Jurkat, Clone E6-1 (cell line): ENCODE measurements around the gene BAK1. TPM values are rescaled to one million over a fixed set of nuclear protein-coding genes. Genes with fewer than 3 reads are reported as not detected.

Experiments
- DNase-seq: peaks from one replicate; pipeline ENCODE4 v3.0.0-alpha.2; 2011; ENCODE audit warnings: low read depth, low spot score
- H3K4me3 ChIP-seq: 2 replicates; pipeline ENCODE4 v1.5.1; 2011; ENCODE audit warnings: mild to moderate bottlenecking, low read length, control low read depth, moderate library complexity
- polyA plus RNA-seq: library from polyadenylated mRNA; unstranded; fragments of >200 nt; gene quantifications from one replicate; pipeline ENCODE4 v1.2.1, GENCODE V29; 2012; ENCODE audit warnings: missing spikeins; ENCODE audit not compliant: insufficient read length, insufficient read depth

BAK1 gene
- polyA plus RNA-seq: 32.0 TPM

DNA sequence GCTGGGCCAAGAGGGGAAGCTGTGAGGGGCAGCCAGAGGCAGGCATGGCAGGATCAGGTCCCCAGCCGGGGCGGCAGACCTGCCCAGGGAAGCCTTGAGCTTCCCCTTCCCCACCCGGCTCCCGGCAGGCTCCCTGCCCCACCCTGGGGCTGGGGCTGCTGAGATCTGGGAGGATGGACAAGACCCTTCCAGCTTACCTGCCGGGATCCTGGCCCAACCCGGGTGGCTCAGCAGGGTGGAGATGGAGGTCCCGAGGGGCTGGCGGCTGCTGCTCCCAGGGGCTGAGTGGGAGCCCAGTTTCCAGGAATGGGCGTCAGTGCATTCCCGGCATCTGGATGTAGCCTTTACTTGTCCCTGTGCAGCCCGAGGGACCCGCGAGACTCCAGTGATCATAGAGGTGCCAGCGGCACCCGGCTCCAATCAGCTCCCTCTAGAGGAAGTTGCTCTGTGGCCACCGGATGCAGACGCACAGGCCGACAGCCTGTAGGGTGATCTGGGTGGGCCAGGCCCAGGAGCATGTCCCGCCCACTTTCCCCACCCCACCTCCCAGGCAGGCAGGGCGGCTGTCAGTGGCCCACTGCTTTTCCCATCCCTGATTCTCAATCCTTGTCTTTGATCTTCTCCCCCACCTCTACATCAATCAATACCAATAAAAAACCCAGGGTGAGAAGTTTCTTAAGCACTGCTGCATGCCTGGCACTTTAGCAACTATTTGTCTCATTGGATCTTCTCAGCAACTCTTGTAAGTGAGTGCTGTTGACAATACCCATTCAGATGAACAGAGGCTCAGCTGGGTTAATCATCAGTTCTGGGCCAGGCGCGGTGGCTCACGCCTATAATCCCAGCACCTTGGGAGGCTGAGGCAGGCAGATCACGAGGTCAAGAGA lies at the start of gene BAK1:
BAK1 (minus strand) TSS at position 449 of the 887 bp plus-strand sequence. CDS start 2,672 bp downstream, outside the sequence.
- peak; percentile 83 for DNase-seq
- peak within 1 kb of the TSS; percentile 93 for H3K4me3 ChIP-seq

DNA sequence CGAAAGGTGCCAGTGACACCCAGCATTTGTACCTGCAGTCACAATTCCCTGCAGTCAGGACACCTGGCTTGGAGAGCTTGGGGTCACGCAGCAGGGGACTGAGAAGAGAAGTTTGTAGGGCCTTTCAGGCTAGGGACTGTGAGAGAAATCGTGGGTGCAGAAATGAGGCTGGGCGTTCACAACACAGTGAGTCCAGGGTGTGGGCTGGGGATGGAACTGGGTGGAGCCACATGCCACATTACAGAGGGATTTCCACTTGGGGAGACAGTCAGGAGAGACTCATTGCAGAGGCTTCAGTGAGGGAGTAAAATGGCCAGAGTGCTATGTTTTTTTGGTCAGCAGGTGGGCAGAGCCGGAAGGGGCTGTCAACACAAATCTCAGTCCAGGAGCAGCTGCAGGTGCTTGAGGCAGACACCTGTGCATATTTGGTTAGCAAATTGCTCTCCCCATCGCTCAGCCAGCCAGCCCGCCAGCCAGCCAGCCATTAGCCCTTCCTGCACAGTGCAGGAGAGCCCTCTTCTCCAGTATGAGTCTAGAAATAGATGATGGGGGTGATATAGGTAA lies 48.4 kb upstream of the BAK1 start:
- H3K4me3 ChIP-seq: no peak overlapping the region
- no peak for DNase-seq

DNA sequence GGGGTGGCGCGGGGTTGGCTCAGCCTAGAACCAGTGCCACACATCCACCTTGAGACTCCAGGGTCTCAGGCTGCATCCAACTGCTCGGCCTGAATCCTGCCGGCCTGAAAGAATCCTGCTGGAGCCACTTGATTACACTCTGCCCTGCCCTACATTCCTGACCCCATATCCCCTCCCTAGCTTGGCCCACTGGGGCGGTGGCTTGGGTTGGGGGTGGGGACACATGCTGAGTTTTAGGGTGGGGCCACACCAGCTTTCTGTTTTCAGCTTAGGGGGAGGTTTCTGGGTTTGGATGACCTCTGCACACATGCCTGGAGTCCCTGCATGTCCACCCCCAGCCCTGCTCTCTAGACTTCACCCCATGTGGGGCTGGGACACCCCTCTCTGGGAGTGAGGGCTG lies 47.8 kb upstream of the BAK1 start:
- no peak for DNase-seq
- H3K4me3 ChIP-seq: no peak overlapping the region

DNA sequence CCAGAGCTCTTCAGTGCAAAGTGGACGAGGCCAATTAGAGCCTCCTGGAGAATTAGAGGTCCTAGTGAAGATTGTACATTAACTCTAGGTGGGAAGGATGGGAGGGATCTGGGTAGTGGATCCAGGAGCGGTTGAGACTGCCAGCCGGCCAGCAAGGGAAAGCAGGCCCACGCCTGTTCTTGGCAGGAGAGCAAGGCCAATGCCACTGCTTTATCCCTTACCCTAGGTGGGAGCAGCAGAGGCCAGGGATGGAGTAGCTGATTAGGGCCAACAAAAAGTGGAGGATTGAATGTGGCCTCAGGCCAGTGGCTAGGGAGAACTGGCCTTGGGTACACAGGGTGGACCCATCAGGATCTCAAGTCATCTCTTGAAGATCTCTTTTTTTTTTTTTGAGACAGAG lies 44.8 kb upstream of the BAK1 start:
- H3K4me3 ChIP-seq: no peak overlapping the region
- no peak for DNase-seq

DNA sequence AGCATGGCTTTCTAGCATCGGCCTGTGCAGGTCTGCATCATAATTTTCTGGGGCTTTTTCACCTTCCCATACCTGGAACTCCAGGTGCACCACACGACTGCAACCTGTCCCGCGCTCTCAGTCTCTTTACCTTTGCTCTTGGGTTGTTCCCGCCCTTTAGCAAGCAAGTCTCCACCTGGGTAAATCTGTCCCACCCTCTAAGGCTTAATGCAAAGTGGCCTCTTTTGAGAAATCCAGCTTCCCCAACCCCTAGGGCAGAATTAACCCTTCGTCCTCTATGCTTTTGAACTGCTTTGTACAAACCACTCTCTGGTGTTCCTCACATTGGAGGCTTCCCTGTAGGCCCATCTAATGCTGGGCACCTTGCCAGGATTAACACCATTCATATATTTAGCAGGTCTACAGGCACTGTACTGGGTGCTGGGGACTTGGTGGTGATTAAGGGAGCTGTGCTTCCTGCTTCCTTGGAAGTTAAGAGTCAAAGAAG lies 43.9 kb upstream of the BAK1 start:
- no peak overlapping the region for H3K4me3 ChIP-seq
- DNase-seq: no peak

DNA sequence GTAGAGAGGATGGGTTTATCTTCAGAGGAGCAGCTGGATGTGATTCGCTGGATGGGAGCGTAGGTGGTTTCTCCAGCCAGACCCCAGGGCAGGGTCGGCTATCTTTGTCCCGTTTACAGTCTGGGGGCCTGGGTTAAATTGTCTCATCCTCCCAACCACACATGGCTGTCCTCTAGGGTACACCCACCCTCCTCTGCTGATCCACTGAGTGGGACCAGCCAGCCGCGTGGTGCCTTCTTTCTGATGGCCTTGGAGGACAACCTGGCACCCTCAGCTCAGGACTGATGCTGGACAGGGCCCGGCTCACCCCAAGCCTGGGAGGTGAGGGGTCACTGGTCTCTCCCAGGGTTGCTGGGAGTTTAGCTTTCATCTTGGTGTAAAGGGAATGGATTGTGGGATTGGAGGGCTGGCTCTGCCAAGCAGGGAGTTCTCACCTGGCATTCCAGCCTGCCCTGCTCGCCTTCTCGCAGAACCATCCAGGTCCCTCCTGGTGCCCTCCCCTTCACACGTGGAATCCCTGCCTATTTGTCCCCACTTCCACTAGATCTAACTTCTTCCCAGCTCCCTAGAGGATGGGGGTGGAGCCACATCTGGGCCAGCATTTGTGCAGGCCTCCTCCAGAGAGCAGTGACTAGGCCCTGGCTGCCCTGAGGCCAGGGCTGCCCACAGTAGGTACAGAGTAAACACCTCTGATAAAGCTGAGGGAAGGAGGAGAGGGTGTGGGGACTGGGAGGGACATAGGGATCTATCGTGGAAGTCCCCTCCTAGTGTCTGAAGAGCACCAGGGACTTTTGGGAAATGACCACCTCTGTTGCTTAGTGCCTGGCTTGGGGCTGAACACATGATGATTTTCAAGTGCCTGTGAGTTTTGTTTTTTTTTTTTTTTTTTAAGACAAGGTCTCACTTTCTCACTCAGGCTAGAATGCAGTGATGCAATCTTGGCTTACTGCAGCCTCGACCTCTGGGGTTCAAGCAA lies 42.7 kb upstream of the BAK1 start:
- H3K4me3 ChIP-seq: peak overlapping the region; percentile 87
- no peak for DNase-seq

DNA sequence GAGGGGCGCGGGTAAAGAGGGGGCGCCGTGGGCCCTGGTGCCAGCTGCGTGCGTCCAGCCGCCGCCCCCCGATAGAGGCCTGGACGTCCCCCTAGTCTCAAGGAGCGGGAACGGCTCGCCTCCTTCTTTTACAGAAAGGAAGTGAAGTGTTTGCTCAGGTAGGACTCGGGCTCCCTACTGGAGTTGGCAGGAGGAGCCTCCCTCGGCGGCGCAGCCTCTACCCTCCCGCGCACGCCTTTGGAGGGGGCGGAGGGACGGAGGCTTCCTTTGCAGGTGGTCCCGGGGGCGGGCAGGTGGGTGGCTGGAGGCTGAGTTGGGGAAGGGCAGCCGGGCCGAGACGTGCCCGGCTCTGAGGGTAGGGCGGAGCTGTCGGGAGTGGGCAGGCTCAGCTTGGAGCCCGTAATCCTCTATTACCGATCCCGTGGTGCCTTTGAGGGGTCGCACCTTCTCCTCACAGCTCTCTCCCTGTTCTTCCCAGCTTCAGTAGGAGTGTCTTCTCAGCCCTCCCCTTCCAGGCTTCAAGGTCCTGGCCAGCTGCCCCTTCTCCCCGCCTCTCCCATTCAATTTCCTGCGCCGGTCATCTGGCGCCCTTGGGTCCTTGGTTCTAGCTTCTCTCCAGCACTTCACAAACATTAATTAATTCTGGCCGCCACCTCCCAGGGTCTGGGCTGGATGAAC lies 41.8 kb upstream of the BAK1 start:
- H3K4me3 ChIP-seq: peak overlapping the region; percentile 87
- no peak for DNase-seq

DNA sequence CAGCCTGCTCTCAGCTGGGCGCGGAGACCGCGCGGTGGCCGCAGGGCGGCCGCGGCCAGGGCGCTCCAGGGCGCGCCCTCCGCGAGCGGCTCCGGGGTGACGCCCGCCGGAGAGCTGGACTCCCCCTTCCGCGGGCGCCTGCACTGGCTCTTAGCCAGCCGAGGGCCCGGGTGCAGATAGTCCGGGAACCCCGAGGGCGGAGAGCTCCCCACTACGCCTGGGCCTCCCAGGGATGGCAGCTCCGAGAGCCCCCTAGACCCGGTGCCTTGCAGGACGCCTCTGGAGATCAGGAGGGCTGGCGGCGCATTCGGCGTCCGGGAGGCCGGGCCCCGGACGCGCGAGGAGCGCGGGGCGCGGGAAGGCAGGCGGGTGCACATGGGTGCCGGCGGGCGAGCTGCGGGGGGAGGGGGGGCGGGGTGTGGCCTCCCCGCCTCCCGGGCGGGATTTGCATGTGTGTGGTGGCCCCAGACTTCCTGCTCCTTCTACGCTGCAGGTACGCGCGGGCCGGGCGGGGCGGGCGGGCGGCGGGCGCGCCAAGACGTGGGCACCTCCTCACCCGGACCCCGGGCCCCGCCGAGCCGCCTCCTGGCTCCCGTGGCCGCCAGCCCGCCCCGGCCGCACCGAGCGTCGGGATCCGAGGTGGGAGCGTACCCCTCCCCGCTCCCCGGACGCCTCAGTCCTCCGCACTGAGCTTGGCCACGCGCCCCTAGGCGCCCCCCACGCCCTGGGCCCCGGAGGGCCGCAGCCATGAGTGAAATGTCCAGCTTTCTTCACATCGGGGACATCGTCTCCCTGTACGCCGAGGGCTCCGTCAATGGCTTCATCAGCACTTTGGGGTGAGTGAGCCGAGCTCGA lies 41.0 kb upstream of the BAK1 start, which contains the start of gene ITPR3:
ITPR3 (plus strand) TSS at position 467 of the 855 bp plus-strand sequence; CDS start at position 748, 281 bp downstream.
- H3K4me3 ChIP-seq: peak within 1 kb of the TSS; percentile 87
- peak; percentile 76 for DNase-seq

DNA sequence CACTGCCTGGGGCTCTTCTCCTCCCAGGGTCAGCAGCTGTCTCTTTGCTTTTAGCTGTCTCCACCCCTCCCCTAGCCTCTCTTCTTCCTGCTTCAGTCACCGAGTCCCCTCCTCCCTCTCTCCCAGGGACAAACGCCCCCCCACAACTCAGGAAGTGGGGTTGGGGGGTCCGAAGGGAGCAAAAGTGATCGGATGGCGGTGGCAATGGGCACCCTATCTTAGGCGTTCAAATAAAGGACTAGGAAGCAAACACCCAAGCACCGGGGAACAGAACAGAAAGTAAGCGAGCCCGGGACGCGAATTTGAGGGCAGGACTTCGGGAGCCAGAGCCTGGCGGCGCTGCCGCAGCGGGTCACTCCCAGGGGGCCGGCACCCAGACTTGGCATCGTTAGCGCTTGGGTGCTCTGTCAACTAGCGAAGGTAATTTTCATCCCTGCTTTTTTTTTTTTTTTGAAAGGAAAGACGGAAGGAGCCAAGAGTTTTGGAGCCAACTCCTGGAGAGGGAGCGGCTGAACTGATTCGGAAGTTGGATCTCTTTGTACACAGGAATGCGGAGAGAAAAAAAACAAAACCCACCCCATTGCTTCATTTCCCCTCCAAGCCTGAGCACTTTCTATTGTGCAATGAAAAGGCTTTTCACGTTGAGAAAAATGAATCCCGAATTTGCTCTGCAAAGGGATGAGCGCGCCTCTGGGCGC lies 40.2 kb upstream of the BAK1 start:
- H3K4me3 ChIP-seq: peak overlapping the region; percentile 87
- DNase-seq: no peak

DNA sequence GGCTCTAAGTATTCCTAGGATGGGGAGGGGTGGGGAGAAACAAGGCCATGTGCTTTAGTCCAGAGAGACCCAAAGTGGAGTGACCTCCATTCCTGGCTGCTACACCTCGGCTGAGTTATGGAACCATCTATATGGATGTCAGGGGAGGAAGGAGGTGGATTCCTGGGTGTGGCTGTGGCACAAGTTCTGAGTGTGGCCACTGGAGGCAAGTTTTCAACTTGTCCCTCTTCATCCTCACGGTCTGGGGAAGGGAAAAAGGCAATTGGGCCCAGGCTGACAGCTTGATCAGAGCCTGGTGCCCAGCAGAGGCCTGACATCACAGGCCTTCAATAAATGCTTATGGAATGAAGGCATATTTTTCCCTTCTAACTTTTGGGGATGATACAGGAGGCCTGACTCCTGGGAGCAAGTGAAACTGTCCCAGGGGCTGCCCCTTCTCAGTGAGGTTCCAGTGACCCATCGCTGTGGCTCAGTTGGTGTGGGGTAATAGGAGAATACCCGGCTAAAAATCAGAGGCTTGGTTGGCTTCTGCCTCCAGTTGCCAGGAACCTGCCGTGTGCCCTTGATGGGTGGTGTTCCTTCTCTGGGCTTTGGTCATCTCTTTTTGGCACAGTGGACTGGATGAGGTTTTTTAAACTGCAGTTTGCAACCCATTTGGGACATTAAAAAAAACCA lies 39.2 kb upstream of the BAK1 start:
- no peak overlapping the region for H3K4me3 ChIP-seq
- no peak for DNase-seq

DNA sequence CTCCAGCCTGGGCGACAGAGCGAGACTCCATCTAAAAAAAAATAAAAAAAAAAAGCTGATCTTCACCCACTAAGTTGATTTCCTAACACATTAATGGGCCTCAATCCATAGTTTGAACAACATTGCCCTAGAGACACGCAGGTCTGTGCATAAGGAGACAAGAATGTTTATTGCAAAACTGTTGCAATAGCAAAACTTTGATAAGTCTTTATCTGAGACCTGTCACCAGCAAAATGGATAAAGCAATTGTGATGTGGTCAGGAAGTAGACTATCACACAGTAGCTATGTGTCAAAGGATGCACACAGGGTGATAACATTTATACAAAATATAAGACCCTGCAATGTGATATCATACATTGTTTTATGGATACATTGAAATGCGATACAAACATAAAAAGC lies 36.8 kb upstream of the BAK1 start:
- DNase-seq: no peak
- H3K4me3 ChIP-seq: no peak overlapping the region

DNA sequence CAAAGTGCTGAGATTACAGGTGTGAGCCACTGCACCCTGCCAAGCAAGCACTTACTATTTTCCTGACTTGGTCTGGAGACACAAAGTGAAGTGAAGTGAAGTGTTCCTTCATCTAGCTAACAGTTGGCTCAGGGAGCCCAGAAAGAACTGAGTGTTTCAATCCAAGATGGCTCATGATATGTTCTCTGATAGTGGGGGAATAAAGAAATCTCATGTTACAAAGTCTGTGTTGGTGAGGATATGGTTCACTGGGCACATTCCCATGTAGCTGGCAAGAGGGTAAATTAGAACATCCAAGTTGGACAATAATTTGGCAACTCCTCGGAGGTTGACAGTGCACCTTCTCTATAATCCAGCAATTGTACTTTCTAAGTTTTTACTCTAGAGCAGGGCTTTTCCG lies 36.0 kb upstream of the BAK1 start:
- H3K4me3 ChIP-seq: no peak overlapping the region
- DNase-seq: no peak

DNA sequence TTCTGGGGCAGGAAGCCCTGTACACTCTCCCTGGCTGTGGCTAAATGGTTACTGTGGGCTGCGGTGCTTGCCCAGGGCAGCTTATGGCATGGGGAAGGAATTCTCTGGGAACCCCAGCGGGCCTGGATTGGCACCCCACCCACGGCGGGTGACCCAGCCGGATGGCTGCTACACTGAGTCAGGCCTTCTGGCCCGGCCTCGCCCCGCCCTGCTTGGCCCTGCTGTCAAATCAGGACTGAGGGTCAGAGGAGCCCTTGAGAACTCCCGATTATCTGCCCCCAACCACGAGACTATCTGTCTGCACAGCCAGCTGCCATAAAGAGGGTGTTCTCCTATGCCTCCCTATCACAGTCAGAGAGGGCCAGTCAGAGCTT lies 33.7 kb upstream of the BAK1 start:
- DNase-seq: no peak
- H3K4me3 ChIP-seq: no peak overlapping the region

DNA sequence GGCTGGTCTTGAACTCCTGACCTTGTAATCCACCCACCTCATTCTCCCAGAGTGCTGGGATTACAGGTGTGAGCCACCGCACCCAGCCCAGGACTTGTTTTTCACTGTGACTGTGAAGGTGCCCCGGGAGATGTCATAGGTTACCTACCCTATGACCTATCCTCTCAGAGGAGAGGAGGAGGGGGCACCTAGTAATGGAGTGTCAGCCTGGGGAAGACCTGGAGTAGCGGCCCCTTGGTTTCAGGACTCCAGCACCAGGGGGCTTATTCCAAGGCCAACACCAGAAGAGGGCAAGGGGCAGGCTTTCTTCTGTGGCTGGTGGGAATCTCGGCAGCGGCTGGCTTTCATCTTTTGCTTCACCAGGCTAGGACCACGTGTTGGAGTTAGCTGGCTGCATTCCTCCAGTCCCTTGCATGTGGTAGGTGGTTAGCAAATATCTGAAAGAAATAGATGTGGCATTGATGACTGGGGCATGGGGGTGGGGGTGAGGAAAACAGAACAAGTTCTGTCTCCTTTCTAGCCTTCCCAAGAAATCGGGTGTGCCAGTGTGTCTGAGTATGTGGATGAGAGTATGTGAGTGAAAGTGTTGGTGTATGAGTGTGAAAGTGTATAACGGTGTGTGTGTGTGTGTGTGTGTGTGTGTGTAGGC lies 33.2 kb upstream of the BAK1 start:
- H3K4me3 ChIP-seq: no peak overlapping the region
- no peak for DNase-seq

DNA sequence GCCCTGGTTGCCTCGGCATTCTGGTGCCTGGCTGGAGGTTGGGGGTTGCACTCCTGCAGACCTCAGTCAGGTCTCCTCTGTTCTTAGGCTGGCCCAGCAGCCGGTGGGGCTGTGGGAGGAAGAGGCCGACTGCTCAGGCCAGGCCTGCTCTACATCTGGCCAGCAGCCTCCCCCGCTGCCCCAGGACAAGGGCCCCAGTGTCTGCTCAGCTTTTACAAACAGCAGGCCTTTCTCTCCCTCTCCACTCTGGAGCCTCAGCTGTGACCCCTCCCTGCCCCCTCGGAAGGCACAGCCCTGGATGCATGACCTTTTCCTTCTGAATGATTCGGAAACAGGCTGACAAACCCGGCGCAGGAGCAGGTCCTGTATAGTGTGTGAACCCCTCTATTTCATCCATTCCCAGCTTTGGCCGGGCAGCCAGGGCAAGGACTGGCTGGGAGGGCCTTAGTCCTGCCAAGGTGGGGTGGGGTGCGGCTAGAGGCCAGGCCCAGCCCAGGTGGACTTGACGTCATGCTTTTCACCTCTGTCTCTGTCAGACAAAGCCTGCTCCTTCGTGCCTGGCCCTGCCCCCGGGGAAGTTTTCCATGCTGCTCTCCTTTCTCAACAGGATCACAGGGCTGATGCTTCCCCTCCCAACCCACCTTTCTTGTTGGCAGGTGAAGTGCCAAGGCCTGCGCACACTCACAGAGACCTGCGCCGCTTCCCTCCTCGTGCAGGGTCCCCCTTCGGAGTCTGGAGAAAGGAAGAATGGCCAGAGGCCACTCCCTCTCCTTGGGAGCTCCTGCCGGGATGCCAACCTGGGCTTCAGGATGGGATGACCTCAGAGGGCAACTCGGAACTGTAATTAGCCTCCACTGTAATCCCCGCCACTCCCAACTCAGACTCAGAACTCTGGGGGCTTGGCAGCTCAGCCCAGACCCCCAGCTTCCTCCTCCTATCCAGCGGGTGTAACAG lies 31.0 kb upstream of the BAK1 start:
- no peak for DNase-seq
- no peak overlapping the region for H3K4me3 ChIP-seq
